ENCODE data around the gene EARS2. TPM values are rescaled to one million over a fixed set of nuclear protein-coding genes. Genes with fewer than 3 reads are reported as not detected.
A peak's percentile ranks its signal among the peaks of the same experiment; 100 is the strongest.

The EARS2 gene
- total RNA-seq: 10 to 100 TPM; 30.9 to 54.4 (median 50.7) TPM

- Histone ChIP-seq H3K27me3 (no peaks in the 10 kb centered on the region), H3K27ac (peak within 1 kb of the TSS; percentile 14 to 89 (median 74)), H3K4me1 (peaks cover 15 to 17% of the 10 kb centered on the region in 2 donors), H3K36me3 (peaks cover 17 to 25% of the 10 kb centered on the region in 2 donors), H3K4me3 (replicated peaks in 1 of 3) (peak within 1 kb of the TSS; percentile 54 to 96 (median 94)), H3K9me3 (no peaks in the 10 kb centered on the region)
- peak; percentile 73 to 98 (median 88) for TF ChIP-seq CTCF (IDR thresholded peaks at IDR 0.05)
- peak in 1 of 2 donors; percentile 61 for TF ChIP-seq POLR2A (IDR thresholded peaks at IDR 0.05)
- intact Hi-C loops (cut with DNase I): loop anchor here (5.0 kb wide), 1 partner anchor 35 kb away; no protein-coding TSS in a partner anchor
- peak; percentile 99 for DNase-seq
- WGBS, 2 donors: 2 to 7% methylated on average over 16 to 37 of the region's 65 CpGs
Observed at GRCh38 chr16:23556881-23557778, at the start of gene EARS2, which contains the start of gene UBFD1. EARS2 (minus strand) TSS chr16:23557350; CDS start chr16:23557343, 7 bp downstream. UBFD1 (plus strand) TSS chr16:23557727; CDS start chr16:23557743, 16 bp downstream.

- no peaks in the 10 kb centered on the region for H3K9me3 ChIP-seq
- peaks cover 8 to 14% of the 10 kb centered on the region in 2 donors for H3K4me1 ChIP-seq
- WGBS, 2 donors: 81 to 86% methylated on average over 11 of the region's 11 CpGs
- intact Hi-C loops (cut with DNase I): no loop called here
- H3K27ac ChIP-seq: no peak overlapping the region
- H3K36me3 ChIP-seq: peaks cover 0 to 2% of the 10 kb centered on the region in 2 donors
- no peaks in the 10 kb centered on the region for H3K27me3 ChIP-seq
- DNase-seq: no peak
- TF ChIP-seq POLR2A (IDR thresholded peaks at IDR 0.05): no peak
- no peak for TF ChIP-seq CTCF (IDR thresholded peaks at IDR 0.05)
- H3K4me3 ChIP-seq (replicated peaks in 1 of 3): no peak overlapping the region
Observed at GRCh38 chr16:23597003-23597756, 40.0 kb upstream of the EARS2 start.

- no peaks in the 10 kb centered on the region for H3K9me3 ChIP-seq
- peaks cover 8 to 14% of the 10 kb centered on the region in 2 donors for H3K4me1 ChIP-seq
- peaks cover 0 to 7% of the 10 kb centered on the region in 2 donors for H3K36me3 ChIP-seq
- peak; percentile 88 to 90 for DNase-seq
- TF ChIP-seq CTCF (IDR thresholded peaks at IDR 0.05): peak; percentile 72 to 100 (median 99)
- peak in 1 of 2 donors; percentile 37 for TF ChIP-seq POLR2A (IDR thresholded peaks at IDR 0.05)
- peak within 1 kb of the TSS; percentile 66 to 100 (median 69) for H3K4me3 ChIP-seq (replicated peaks in 1 of 3)
- peak within 1 kb of the TSS; percentile 28 to 67 (median 67) for H3K27ac ChIP-seq
- WGBS, 2 donors: 7 to 8% methylated on average over 12 to 19 of the region's 67 CpGs
- intact Hi-C loops (cut with DNase I): no loop called here
- no peaks in the 10 kb centered on the region for H3K27me3 ChIP-seq
Observed at GRCh38 chr16:23595951-23596720, 39.0 kb upstream of the EARS2 start, which contains the start of gene NDUFAB1. NDUFAB1 (minus strand) TSS chr16:23596316; CDS start chr16:23596290, 26 bp downstream.

GRCh38 chr16:23595246-23595950, 38.2 kb upstream of the EARS2 start:
- H3K4me1 ChIP-seq: peaks cover 8 to 14% of the 10 kb centered on the region in 2 donors
- WGBS, 2 donors: 22 to 32% methylated on average over 23 to 29 of the region's 34 CpGs
- H3K27me3 ChIP-seq: no peaks in the 10 kb centered on the region
- H3K27ac ChIP-seq: peak overlapping the region; percentile 28 to 67 (median 67)
- intact Hi-C loops (cut with DNase I): no loop called here
- no peaks in the 10 kb centered on the region for H3K9me3 ChIP-seq
- DNase-seq: no peak
- TF ChIP-seq POLR2A (IDR thresholded peaks at IDR 0.05) (no peak), CTCF (IDR thresholded peaks at IDR 0.05) (no peak)
- peaks cover 0 to 12% of the 10 kb centered on the region in 2 donors for H3K36me3 ChIP-seq
- peak overlapping the region; percentile 66 to 100 (median 69) for H3K4me3 ChIP-seq (replicated peaks in 1 of 3)
